MM.1S (cell line): Measurements from ENCODE around the gene GPATCH8.

Experiments used
- DNase-seq: peaks from one replicate; pipeline ENCODE4 v3.0.0-alpha.2; 2015
- H2AFZ ChIP-seq: fragments of 300-600 bp; sonication (generic); 2 replicates; pipeline ENCODE4 v1.6.0; 2016; ENCODE audit warnings: antibody characterized with exemption, low read length
- H3F3A ChIP-seq: fragments of 300-600 bp; sonication (generic); 2 replicates; pipeline ENCODE4 v1.6.1; 2016; ENCODE audit warnings: mild to moderate bottlenecking, antibody characterized with exemption, low read length, moderate library complexity, mixed read lengths; ENCODE audit not compliant: insufficient read depth
- H3K27ac ChIP-seq: fragments of 300-600 bp; sonication (generic); 2 replicates; pipeline ENCODE4 v1.5.1; 2016; ENCODE audit warnings: mild to moderate bottlenecking, low read length
- H3K27me3 ChIP-seq: fragments of 300-600 bp; sonication (generic); replicated peaks from 2 replicates; pipeline ENCODE4 v1.6.0; 2016; ENCODE audit warnings: low read length; ENCODE audit not compliant: insufficient read depth
- H3K36me3 ChIP-seq: fragments of 300-600 bp; sonication (generic); replicated peaks from 2 replicates; pipeline ENCODE4 v1.6.1; 2016; ENCODE audit warnings: mild to moderate bottlenecking, low read length, mixed read lengths; ENCODE audit not compliant: insufficient read depth
- H3K4me1 ChIP-seq: fragments of 300-600 bp; sonication (generic); 2 replicates; pipeline ENCODE4 v1.6.1; 2016; ENCODE audit warnings: low read length, mixed read lengths
- H3K4me2 ChIP-seq: fragments of 300-600 bp; sonication (generic); 2 replicates; pipeline ENCODE4 v1.6.0; 2016; ENCODE audit warnings: low read depth, low read length
- H3K4me3 ChIP-seq: fragments of 300-600 bp; sonication (generic); 2 replicates; pipeline ENCODE4 v1.5.1; 2016; ENCODE audit warnings: low read length, mixed read lengths
- H3K79me2 ChIP-seq: fragments of 300-600 bp; sonication (generic); 2 replicates; pipeline ENCODE4 v1.6.1; 2016; ENCODE audit warnings: mixed run types, low read length, mixed read lengths
- H3K9ac ChIP-seq: fragments of 300-600 bp; sonication (generic); 2 replicates; pipeline ENCODE4 v1.6.1; 2016; ENCODE audit warnings: low read length, mixed read lengths
- H3K9me2 ChIP-seq: fragments of 300-600 bp; sonication (generic); replicated peaks from 2 replicates; pipeline ENCODE4 v1.6.1; 2016; ENCODE audit warnings: mild to moderate bottlenecking, low read length, mixed read lengths; ENCODE audit not compliant: insufficient read depth
- H3K9me3 ChIP-seq: fragments of 300-600 bp; sonication (generic); replicated peaks from 2 replicates; pipeline ENCODE4 v1.6.1; 2016; ENCODE audit warnings: mild to moderate bottlenecking, low read length, mixed read lengths; ENCODE audit not compliant: insufficient read depth
- H4K20me1 ChIP-seq: fragments of 300-600 bp; sonication (generic); 2 replicates; pipeline ENCODE4 v1.6.1; 2016; ENCODE audit warnings: mild to moderate bottlenecking, low read length, moderate library complexity, mixed read lengths; ENCODE audit not compliant: insufficient read depth
- CTCF ChIP-seq: fragments of 300-600 bp; sonication (generic); IDR thresholded peaks from 2 replicates; pipeline ENCODE4 v1.5.1; 2016; ENCODE audit warnings: antibody characterized with exemption, low read length, mixed read lengths
- EZH2 ChIP-seq: fragments of 300-600 bp; sonication (generic); optimal IDR thresholded peaks from 2 replicates; pipeline ENCODE3; 2017; ENCODE audit warnings: low read depth, mild to moderate bottlenecking, antibody characterized with exemption, low read length, mixed read lengths
- EZH2phosphoT487 ChIP-seq: fragments of 300-600 bp; sonication (generic); IDR thresholded peaks from 2 replicates; pipeline ENCODE4 v1.6.1; 2018; ENCODE audit warnings: antibody characterized with exemption, low read length

GPATCH8 gene

GRCh38 chr17:44387804-44388203, 115.4 kb downstream of the GPATCH8 start:
- Histone ChIP-seq H3K79me2 (no peaks in the 10 kb centered on the region), H3K9me3 (no peaks in the 10 kb centered on the region), H3K9me2 (no peaks in the 10 kb centered on the region), H3K4me1 (no peaks in the 10 kb centered on the region), H3K36me3 (no peaks in the 10 kb centered on the region), H3K9ac (no peak overlapping the region), H3K27me3 (peaks cover 9% of the 10 kb centered on the region), H4K20me1 (no peaks in the 10 kb centered on the region), H3K4me2 (no peak overlapping the region), H2AFZ (no peak overlapping the region), H3K4me3 (no peak overlapping the region), H3F3A (no peaks in the 10 kb centered on the region), H3K27ac (no peak overlapping the region)
- TF ChIP-seq EZH2 (no peak), EZH2phosphoT487 (no peak), CTCF (no peak)
- no peak for DNase-seq

- Histone ChIP-seq H3K9me2 (no peaks in the 10 kb centered on the region), H2AFZ (peak overlapping the region; percentile 90; the same call in 1 of the 2 replicates), H3K9ac (no peak overlapping the region), H3K4me1 (no peaks in the 10 kb centered on the region), H3K36me3 (no peaks in the 10 kb centered on the region), H3F3A (no peaks in the 10 kb centered on the region), H3K4me2 (peak overlapping the region; percentile 98; the same call in 1 of the 2 replicates), H4K20me1 (no peaks in the 10 kb centered on the region), H3K27ac (no peak overlapping the region), H3K27me3 (peaks cover 24% of the 10 kb centered on the region), H3K79me2 (no peaks in the 10 kb centered on the region), H3K4me3 (no peak overlapping the region; the same call in 1 of the 2 replicates), H3K9me3 (no peaks in the 10 kb centered on the region)
- TF ChIP-seq CTCF, result no peak
- no peak for TF ChIP-seq EZH2phosphoT487
- TF ChIP-seq EZH2, result no peak
- DNase-seq, result no peak
Measured at GRCh38 chr17:44386182-44386525, 117.1 kb downstream of the GPATCH8 start.

GRCh38 chr17:44385287-44386181, 117.7 kb downstream of the GPATCH8 start:
- no peaks in the 10 kb centered on the region for H3K9me2 ChIP-seq
- no peaks in the 10 kb centered on the region for H3F3A ChIP-seq
- no peaks in the 10 kb centered on the region for H3K79me2 ChIP-seq
- TF ChIP-seq EZH2 (no peak), CTCF (peak; percentile 19; the same call in 1 of the 2 replicates), EZH2phosphoT487 (no peak)
- H4K20me1 ChIP-seq, result no peaks in the 10 kb centered on the region
- no peaks in the 10 kb centered on the region for H3K9me3 ChIP-seq
- H3K36me3 ChIP-seq, result no peaks in the 10 kb centered on the region
- peaks cover 31% of the 10 kb centered on the region for H3K27me3 ChIP-seq
- H2AFZ ChIP-seq, result peak overlapping the region; percentile 90
- DNase-seq, result peak; percentile 76
- H3K4me2 ChIP-seq, result peak overlapping the region; percentile 98
- H3K4me3 ChIP-seq, result peak overlapping the region; percentile 64
- peak overlapping the region; percentile 37; the same call in 1 of the 2 replicates for H3K9ac ChIP-seq
- no peaks in the 10 kb centered on the region for H3K4me1 ChIP-seq
- no peak overlapping the region for H3K27ac ChIP-seq
